ENCODE data around the gene LIG1.
"Not testable (repeated sequence)": the region's sequence is repeated elsewhere in the genome, so short reads cannot be mapped to it uniquely, and the experiment has no call there.

The LIG1 gene

DNA sequence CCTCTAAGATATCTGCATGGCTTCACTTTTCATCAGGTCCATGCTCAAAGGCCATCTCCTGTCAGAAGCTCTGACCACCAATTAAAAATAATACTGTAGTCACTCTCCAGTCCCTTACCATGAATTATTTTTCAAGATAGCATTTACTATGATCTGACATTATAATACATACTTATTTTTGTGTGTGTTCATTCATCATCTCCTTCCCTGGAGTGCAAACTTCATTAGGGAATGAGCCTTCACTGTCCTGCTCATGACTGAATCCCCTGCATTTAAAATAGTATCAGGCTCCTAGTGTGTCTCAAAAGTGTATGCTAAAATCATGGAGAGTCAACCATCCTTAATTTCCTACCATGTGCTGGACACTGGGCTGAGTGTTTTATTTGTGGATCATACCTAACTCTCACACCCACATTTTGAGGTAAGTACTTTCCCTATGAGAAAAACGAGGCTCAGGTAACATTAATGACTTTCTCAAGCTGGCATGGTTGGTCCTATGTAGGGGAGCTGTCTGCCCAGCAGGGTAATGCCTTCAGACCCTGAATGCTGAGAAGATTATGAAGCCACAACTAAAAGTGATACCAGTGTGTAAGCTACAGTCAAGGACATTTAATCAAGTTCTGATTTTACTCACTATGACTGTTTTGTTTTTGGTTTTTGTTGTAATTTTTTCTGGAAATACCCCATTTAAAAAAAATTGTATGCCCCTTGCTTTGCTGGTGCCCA lies 75.9 kb downstream of the LIG1 start:
- Histone ChIP-seq H3K36me3 (ENCODE audit: low read length) (no peaks in the 10 kb centered on the region), H4K20me1 (ENCODE audit: low read depth, low read length) (no peaks in the 10 kb centered on the region), H3K27ac (ENCODE audit: low read depth, low read length) (no peak overlapping the region), H3K4me2 (ENCODE audit: low read depth, low read length, poor library complexity, severe bottlenecking) (no peak overlapping the region), H2AFZ (ENCODE audit: low read depth, low read length, severe bottlenecking) (no peak overlapping the region), H3K27me3 (ENCODE audit: low read length) (no peaks in the 10 kb centered on the region), H3K9ac (ENCODE audit: low read length) (no peak overlapping the region), H3K79me2 (ENCODE audit: insufficient read depth, low read length) (no peaks in the 10 kb centered on the region), H3K9me3 (ENCODE audit: insufficient read depth, low read length) (no peaks in the 10 kb centered on the region), H3K9me2 (replicated peaks; ENCODE audit: insufficient read depth, low read length) (no peaks in the 10 kb centered on the region), H3K4me3 (ENCODE audit: insufficient read depth, low read length, poor library complexity, severe bottlenecking) (no peak overlapping the region), H3F3A (ENCODE audit: insufficient read depth) (no peaks in the 10 kb centered on the region)
- TF ChIP-seq CTCF (IDR thresholded peaks at IDR 0.05; ENCODE audit: insufficient read depth, low read length, poor library complexity, severe bottlenecking) (no peak), EZH2phosphoT487 (conservative IDR thresholded peaks at IDR 0.05; ENCODE audit: low read length) (no peak)

DNA sequence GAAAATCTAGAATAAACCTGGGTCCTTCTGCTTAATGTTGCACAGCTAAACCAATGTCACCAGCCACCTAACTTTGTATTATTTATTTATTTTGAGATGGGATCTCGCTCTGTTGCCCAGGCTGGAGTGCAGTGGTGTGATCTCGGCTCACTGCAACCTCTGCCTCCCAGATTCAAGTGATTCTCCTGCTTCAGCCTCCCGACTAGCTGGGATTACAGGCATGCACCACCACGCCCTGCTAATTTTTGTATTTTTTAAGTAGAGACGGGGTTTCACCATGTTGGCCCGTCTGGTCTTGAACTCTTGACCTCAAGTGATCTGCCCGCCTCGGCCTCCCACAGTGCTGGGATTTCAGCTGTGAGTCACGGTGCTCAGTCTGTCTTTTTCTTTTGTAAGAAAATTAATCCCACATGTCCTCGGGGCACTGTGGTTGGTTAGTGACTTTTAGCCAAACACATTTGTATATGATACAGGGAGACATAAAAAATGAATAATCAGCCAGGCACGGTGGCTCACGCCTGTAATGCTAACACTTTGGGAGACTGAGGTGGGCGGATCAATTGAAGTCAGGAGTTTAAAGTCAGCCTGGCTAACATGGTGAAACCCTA lies 78.9 kb downstream of the LIG1 start:
- H3K27me3 ChIP-seq (ENCODE audit: low read length); H3K9ac ChIP-seq (ENCODE audit: low read length); H3K36me3 ChIP-seq (ENCODE audit: low read length); H3F3A ChIP-seq (ENCODE audit: insufficient read depth); H3K27ac ChIP-seq (ENCODE audit: low read depth, low read length); H3K9me3 ChIP-seq (ENCODE audit: insufficient read depth, low read length); H2AFZ ChIP-seq (ENCODE audit: low read depth, low read length, severe bottlenecking); H3K4me2 ChIP-seq (ENCODE audit: low read depth, low read length, poor library complexity, severe bottlenecking); H3K4me3 ChIP-seq (ENCODE audit: insufficient read depth, low read length, poor library complexity, severe bottlenecking); H3K79me2 ChIP-seq (ENCODE audit: insufficient read depth, low read length); H3K9me2 ChIP-seq (replicated peaks; ENCODE audit: insufficient read depth, low read length); H4K20me1 ChIP-seq (ENCODE audit: low read depth, low read length): not testable (repeated sequence)

GRCh38 chr19:48090281-48090802 lies 79.8 kb downstream of the LIG1 start:
- no peaks in the 10 kb centered on the region for H3K27me3 ChIP-seq (ENCODE audit: low read length)
- H3K4me3 ChIP-seq (ENCODE audit: insufficient read depth, low read length, poor library complexity, severe bottlenecking), result no peak overlapping the region
- no peaks in the 10 kb centered on the region for H3K36me3 ChIP-seq (ENCODE audit: low read length)
- no peak for TF ChIP-seq CTCF (IDR thresholded peaks at IDR 0.05; ENCODE audit: insufficient read depth, low read length, poor library complexity, severe bottlenecking)
- no peak for TF ChIP-seq EZH2phosphoT487 (conservative IDR thresholded peaks at IDR 0.05; ENCODE audit: low read length)
- no peaks in the 10 kb centered on the region for H4K20me1 ChIP-seq (ENCODE audit: low read depth, low read length)
- no peaks in the 10 kb centered on the region for H3K79me2 ChIP-seq (ENCODE audit: insufficient read depth, low read length)
- H3K9ac ChIP-seq (ENCODE audit: low read length), result no peak overlapping the region
- no peaks in the 10 kb centered on the region for H3K9me2 ChIP-seq (replicated peaks; ENCODE audit: insufficient read depth, low read length)
- no peak overlapping the region for H3K27ac ChIP-seq (ENCODE audit: low read depth, low read length)
- H3F3A ChIP-seq (ENCODE audit: insufficient read depth), result no peaks in the 10 kb centered on the region
- H2AFZ ChIP-seq (ENCODE audit: low read depth, low read length, severe bottlenecking), result no peak overlapping the region
- H3K9me3 ChIP-seq (ENCODE audit: insufficient read depth, low read length), result no peaks in the 10 kb centered on the region
- H3K4me2 ChIP-seq (ENCODE audit: low read depth, low read length, poor library complexity, severe bottlenecking), result no peak overlapping the region

DNA sequence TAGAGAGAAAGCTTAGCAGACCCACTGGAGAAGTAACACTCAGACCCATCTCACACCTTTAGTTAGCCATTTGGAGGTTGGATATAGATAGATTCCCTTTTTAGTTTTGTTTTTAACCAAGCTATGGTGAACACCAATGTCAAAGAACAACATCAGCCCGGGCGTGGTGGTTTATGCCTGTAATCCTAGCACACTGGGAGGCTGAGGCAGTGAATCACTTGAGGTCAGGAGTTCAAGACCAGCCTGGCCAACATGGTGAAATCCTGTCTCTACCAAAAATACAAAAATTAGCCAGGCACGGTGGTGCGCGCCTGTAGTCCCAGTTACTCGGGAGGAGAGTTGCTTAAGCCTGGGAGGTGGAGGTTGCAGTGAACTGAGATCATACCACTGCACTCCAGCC lies 81.2 kb downstream of the LIG1 start:
- H3K9ac ChIP-seq (ENCODE audit: low read length); H3K36me3 ChIP-seq (ENCODE audit: low read length); H3K27me3 ChIP-seq (ENCODE audit: low read length); H3K4me2 ChIP-seq (ENCODE audit: low read depth, low read length, poor library complexity, severe bottlenecking); H3K27ac ChIP-seq (ENCODE audit: low read depth, low read length); H3F3A ChIP-seq (ENCODE audit: insufficient read depth); H3K79me2 ChIP-seq (ENCODE audit: insufficient read depth, low read length); H2AFZ ChIP-seq (ENCODE audit: low read depth, low read length, severe bottlenecking); H3K9me2 ChIP-seq (replicated peaks; ENCODE audit: insufficient read depth, low read length); H3K4me3 ChIP-seq (ENCODE audit: insufficient read depth, low read length, poor library complexity, severe bottlenecking); H3K9me3 ChIP-seq (ENCODE audit: insufficient read depth, low read length); H4K20me1 ChIP-seq (ENCODE audit: low read depth, low read length): not testable (repeated sequence)

Measured in SU-DHL-6 (cell line).